GM19395 (cell line): ENCODE data around the gene TCOF1.

Experiments used
- ATAC-seq: cut with Tn5 transposase; IDR thresholded peaks from one replicate; pipeline ENCODE4 v1.9.1; 2021; ENCODE audit warnings: mild to moderate bottlenecking, moderate library complexity; ENCODE audit not compliant: unreplicated experiment

Gene TCOF1

GRCh38 chr5:150446088-150446487 is 88.6 kb downstream of the TCOF1 start:
- ATAC-seq, result no peak

GRCh38 chr5:150446583-150446982 is 89.1 kb downstream of the TCOF1 start:
- ATAC-seq, result no peak

- no peak for ATAC-seq
Measured at GRCh38 chr5:150447188-150447587, 89.7 kb downstream of the TCOF1 start.

GRCh38 chr5:150448334-150448733 is 90.8 kb downstream of the TCOF1 start:
- no peak for ATAC-seq

GRCh38 chr5:150448952-150449516 is 91.5 kb downstream of the TCOF1 start:
- ATAC-seq, result peak; percentile 33
